ENCODE data around the gene LYSMD4.

DNA sequence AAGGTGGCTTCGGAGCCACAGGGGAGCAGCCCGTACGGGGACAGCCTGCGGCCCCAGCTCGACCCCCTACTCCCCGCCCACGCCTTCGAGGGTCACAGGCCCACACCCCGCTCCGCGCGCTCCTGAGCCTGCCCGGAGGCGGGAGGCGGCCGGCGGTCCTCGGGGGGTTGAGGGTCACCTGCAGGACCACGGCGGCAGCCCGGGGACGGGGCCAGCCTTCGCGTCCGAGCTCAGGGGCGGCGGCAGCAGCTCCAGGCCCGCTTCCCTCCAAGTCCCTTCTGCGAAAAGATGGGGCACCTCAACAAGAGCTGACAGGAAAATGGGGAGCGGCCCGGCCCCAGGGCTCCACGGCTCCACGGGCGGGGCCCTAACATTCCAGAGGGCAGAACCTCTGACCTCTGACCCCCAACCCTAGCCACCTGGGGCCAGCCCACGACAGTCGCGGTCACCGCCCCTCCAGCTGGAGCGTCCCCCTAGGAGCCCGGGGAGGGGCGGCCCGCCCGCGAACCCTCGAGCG lies 428 bp downstream of the LYSMD4 start:
- TF ChIP-seq CTCF (IDR thresholded peaks at IDR 0.05): no peak
- TF ChIP-seq POLR2A (IDR thresholded peaks at IDR 0.05): no peak
